ENCODE measurements around the gene ZYG11B. TPM values are rescaled to one million over a fixed set of nuclear protein-coding genes. Genes with fewer than 3 reads are reported as not detected.

The ZYG11B gene
- 6.0 TPM for polyA plus RNA-seq (2012; ENCODE audit: missing spikeins)

DNA sequence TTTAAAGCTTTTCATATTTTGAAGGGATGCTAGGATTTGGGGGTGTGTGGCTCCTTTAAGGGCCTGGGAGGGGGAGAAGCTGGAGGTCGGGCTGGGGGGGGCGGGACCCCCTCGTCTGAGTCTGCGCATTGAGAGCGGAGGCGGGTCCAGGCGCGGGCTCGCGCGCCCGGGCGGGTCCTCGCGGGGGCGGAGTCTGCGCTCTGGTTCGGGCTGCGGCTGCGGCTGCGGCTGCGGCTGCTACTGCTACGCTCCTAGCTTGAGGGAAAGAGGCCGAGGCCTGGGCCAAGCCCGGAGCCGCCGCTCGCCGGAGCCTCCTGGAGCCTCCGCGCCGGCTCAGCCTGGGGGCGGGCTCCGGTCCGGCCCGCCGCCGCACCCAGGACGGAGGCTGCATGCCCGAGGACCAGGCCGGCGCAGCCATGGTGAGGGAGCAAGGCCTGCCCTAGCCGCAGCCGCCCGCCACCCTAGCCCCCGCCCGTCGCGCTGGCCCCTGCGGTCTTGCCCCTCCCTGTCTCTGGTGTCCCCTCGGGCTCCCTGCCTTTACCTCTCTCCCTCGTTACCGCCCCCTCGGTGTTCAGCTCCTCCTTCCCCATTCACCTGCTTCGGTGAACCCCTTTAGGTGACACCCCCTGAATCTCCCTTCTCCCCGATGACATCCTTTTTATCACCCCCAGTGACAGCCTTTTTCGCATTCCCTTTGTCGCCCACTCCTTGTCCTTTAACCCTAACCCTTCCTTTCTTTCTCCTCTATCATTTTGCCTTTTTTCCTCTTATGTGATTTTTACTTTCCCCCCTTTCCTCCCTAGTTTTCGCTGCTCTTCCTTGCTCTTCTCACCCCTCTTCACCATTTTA lies at the start of gene ZYG11B:
Gene ZYG11B (plus strand): TSS at position 189 of the 849 bp plus-strand sequence. CDS start 201 bp downstream, at position 390.
- peak; percentile 92 for DNase-seq (ENCODE audit: insufficient read length)
- no peak for TF ChIP-seq POLR2AphosphoS5 (IDR thresholded peaks at IDR 0.05; ENCODE audit: low read depth, low read length)
- peak; percentile 18; the same call in 1 of the 2 replicates for TF ChIP-seq TAF1 (IDR thresholded peaks at IDR 0.05; ENCODE audit: borderline replicate concordance, low read depth, low read length)
- peak; percentile 33; the same call in 1 of the 2 replicates for TF ChIP-seq POLR2A (IDR thresholded peaks at IDR 0.05; ENCODE audit: low read depth, low read length)
- peak; percentile 92 for FAIRE-seq

DNA sequence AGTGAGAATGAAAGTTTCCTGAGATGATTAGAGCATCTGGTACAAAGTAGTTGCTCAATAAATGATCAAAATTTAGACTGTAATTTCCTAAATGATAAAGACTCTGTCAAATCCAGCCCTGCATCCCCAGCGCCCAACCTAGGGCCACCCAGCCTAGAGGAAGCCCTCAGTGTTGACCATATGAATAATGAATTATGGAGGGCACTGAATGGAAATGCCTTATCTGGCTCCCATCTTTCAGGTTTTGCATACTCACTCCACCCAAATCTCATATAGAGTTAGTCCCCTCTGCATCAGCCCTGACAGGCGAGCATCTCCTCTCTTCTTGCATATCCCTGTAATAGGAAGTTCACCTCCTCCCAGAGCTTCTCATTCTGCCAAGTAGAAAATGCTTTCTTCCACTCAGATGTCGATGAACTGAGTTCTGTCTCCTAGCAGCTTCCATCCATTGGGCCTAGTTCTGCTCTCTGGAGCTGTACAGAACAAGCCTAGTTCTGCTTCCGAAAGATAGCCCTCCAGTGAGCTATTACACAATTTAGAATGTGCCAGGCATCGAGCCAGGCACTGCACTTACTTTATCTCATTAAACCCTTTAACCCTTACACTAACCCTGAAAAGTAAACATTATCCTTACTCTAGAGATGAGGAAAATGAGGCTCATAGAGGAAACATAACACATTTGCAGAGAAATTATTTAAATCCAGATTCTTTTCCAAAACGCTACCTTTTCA lies 49.0 kb upstream of the ZYG11B start:
- TF ChIP-seq TAF1 (IDR thresholded peaks at IDR 0.05; ENCODE audit: borderline replicate concordance, low read depth, low read length): no peak
- no peak for FAIRE-seq
- no peak for DNase-seq (ENCODE audit: insufficient read length)

DNA sequence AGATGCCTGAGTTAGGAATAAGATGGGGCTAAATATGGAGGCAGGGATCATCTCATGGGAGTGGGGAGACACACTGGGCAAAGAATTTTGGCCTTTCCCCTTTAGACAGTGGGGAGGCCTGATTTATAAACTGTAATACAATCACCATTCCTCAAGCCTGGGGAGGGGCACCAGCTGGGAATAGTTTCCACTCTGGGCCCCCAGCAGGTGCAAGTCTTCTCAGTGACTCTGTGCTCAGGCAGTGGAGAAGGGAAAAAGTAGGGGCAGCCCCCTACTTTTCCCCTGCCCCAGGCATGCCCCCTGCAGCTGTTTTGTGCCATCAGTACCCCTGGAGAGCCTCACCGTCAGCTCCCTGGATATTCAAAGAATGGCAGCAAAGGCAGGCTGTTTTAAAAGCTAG lies 47.2 kb upstream of the ZYG11B start:
- no peak for FAIRE-seq
- TF ChIP-seq POLR2A (IDR thresholded peaks at IDR 0.05; ENCODE audit: low read depth, low read length) (no peak), TAF1 (IDR thresholded peaks at IDR 0.05; ENCODE audit: borderline replicate concordance, low read depth, low read length) (no peak), POLR2AphosphoS5 (IDR thresholded peaks at IDR 0.05; ENCODE audit: low read depth, low read length) (no peak)
- no peak for DNase-seq (ENCODE audit: insufficient read length)

DNA sequence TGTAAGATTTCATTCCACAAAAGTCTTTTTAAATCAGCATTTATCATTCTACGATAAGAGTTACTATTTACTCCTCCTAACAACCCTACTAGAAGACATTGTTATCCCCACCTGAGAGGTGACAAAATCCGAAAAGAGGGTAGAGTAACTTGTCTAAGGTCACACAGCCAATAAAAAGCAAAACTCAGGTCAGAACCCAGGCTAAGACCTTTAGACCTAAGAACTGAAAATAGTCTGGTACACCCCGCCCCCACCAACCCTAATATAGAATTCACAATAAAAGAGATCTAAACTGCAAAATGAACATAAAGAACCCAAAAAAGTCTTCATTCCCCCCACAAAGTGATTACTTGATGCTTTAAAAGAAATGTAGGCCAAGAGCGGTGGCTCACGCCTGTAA lies 46.8 kb upstream of the ZYG11B start:
- TF ChIP-seq POLR2A (IDR thresholded peaks at IDR 0.05; ENCODE audit: low read depth, low read length) (no peak), POLR2AphosphoS5 (IDR thresholded peaks at IDR 0.05; ENCODE audit: low read depth, low read length) (no peak), TAF1 (IDR thresholded peaks at IDR 0.05; ENCODE audit: borderline replicate concordance, low read depth, low read length) (no peak)
- DNase-seq (ENCODE audit: insufficient read length): no peak
- FAIRE-seq: no peak

DNA sequence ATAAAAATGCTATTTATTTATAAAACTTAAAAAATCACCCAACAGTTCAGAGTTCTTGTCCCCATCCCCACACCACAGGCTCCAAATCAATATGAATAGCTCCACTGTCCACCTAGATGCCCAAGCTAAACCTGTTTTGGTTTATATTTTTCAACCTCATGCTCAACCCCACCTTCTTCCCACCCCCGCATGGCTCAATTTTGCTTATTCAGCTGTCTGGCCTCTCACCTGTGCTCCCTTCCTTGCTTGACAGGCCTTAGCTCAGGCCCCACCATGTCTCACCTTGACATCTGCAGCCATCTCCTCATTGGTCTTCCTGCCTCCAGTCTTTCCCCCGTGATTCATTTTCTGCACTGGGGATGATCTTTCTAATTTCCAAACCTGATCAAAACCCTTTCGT lies 45.9 kb upstream of the ZYG11B start:
- FAIRE-seq (no peak), DNase-seq (ENCODE audit: insufficient read length) (no peak)
- TF ChIP-seq POLR2A (IDR thresholded peaks at IDR 0.05; ENCODE audit: low read depth, low read length) (no peak), TAF1 (IDR thresholded peaks at IDR 0.05; ENCODE audit: borderline replicate concordance, low read depth, low read length) (no peak), POLR2AphosphoS5 (IDR thresholded peaks at IDR 0.05; ENCODE audit: low read depth, low read length) (no peak)

DNA sequence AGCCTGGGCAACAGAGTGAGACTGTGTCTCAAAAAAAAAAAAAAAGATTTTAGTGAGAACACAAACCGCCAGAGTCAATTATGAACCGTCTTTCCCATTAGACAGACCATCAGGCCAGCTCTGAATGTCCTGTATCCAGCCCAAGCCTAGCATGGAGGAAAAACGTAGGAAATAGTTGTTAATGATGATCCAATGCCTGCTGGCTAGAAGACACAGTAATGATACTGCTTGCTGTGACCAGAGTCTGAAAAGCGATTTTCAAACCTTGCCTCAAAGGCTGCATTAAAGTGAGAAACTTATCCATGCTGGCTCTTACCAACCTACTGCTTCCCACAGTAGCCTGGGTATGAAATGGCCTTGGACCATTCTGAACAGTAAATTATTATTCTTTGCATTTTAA lies 45.1 kb upstream of the ZYG11B start:
- FAIRE-seq: no peak
- no peak for DNase-seq (ENCODE audit: insufficient read length)
- TF ChIP-seq TAF1 (IDR thresholded peaks at IDR 0.05; ENCODE audit: borderline replicate concordance, low read depth, low read length) (no peak), POLR2AphosphoS5 (IDR thresholded peaks at IDR 0.05; ENCODE audit: low read depth, low read length) (no peak), POLR2A (IDR thresholded peaks at IDR 0.05; ENCODE audit: low read depth, low read length) (no peak)

DNA sequence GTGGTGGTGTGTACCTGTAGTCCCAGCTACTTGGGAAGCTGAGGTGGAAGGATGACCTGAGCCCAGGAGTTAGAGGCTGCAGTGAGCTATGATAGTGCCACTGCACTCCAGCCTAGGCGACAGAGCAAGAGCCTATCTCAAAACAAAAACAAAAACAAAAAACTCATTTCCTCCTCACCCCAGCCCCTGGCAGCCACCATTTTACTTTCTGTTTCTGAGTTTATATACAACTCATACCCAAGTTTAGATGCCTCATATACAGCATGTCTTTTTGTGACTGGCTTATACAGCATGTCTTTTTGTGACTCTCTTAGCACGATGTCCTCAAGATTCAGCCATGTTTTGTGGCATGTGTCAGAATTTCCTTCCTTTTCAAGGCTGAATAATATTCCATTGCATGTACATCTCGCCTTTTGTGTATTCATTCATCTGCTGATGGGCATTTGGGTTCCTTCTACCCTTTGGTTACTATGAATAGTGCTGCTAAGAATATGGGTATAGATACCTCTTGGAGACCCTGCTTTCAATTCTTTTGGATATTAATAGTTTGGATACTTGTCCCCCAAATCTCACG lies 42.8 kb upstream of the ZYG11B start:
- TF ChIP-seq POLR2AphosphoS5 (IDR thresholded peaks at IDR 0.05; ENCODE audit: low read depth, low read length): no peak
- no peak for TF ChIP-seq POLR2A (IDR thresholded peaks at IDR 0.05; ENCODE audit: low read depth, low read length)
- TF ChIP-seq TAF1 (IDR thresholded peaks at IDR 0.05; ENCODE audit: borderline replicate concordance, low read depth, low read length): no peak
- DNase-seq (ENCODE audit: insufficient read length) (no peak), FAIRE-seq (no peak)

DNA sequence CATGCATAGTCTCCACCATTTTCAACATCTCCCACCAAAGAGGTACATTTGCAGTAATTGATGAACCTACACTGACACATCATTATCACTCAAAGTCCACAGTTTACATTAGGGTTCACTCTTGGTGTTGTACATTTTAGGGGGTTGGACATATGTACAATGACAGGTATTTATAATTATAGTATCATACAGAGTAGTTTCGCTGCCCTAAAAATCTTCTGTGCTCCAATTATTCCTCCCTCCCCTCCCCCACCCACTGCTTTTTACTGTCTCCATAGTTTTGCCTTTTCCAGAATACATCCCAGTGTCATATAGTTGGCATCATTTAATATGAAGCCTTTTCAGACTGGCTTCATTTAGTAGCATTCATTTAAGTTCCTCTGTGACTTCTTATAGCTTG lies 41.7 kb upstream of the ZYG11B start:
- FAIRE-seq: no peak
- no peak for TF ChIP-seq TAF1 (IDR thresholded peaks at IDR 0.05; ENCODE audit: borderline replicate concordance, low read depth, low read length)
- TF ChIP-seq POLR2AphosphoS5 (IDR thresholded peaks at IDR 0.05; ENCODE audit: low read depth, low read length): no peak
- TF ChIP-seq POLR2A (IDR thresholded peaks at IDR 0.05; ENCODE audit: low read depth, low read length): no peak
- no peak for DNase-seq (ENCODE audit: insufficient read length)

DNA sequence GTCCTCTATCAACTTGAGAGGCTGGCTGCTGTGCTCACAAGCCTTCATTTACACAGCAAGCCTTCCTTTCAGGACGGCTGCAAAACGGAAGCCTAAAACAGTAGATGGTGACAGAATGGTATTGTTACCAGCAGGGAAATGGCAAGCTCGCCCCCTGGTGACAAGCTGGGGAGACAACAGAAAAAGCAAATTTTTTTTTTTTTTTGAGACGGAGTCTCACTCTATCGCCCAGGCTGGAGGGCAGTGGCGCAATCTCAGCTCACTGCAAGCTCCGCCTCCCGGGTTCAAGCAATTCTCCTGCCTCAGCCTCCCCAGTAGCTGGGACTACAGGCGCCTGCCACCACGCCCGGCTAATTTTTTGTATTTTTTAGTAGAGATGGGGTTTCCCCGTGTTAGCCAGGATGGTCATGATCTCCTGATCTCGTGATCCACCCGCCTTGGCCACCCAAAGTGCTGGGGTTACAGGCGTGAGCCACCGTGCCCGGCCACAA lies 39.9 kb upstream of the ZYG11B start:
- FAIRE-seq (peak; percentile 51), DNase-seq (ENCODE audit: insufficient read length) (peak; percentile 42)

DNA sequence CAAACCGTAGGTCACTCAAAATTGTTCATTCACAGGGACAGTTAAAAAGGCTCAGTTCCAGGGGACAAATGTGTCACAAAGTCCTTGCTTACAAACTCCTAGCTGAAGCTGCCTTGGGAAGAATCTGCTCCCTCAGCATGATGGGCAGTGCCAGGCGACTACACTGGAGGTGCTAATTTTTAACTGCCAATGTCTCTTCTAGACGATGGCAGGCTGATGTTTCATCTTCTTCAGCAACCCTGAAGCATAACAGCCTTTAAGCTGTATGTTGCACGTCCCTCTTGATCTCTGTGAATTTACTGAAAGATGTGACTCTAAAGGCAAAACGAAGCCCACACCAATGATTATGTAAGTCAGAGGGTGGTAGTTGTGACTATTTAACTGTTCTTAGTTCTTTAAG lies 39.4 kb upstream of the ZYG11B start:
- FAIRE-seq: no peak
- DNase-seq (ENCODE audit: insufficient read length): no peak
- no peak for TF ChIP-seq POLR2A (IDR thresholded peaks at IDR 0.05; ENCODE audit: low read depth, low read length)
- no peak for TF ChIP-seq TAF1 (IDR thresholded peaks at IDR 0.05; ENCODE audit: borderline replicate concordance, low read depth, low read length)
- no peak for TF ChIP-seq POLR2AphosphoS5 (IDR thresholded peaks at IDR 0.05; ENCODE audit: low read depth, low read length)

DNA sequence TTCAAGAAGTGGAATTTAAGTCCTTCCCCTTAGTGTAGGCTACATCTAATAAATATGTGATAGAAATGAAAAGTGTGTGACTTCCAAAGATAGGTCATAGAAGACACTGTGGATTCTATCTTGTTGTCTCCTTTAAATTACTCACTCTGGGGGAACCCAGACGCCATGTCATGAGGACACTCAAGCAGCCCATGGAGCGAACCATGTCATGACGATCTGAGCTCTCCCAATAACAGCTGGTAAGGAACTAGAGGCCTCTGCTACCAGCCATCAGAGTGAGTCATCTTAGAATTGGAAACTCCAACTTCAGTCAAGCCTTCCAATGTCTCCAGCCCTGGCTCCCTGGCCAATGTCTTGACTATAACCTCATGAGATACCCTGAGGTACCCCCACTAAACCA lies 34.4 kb upstream of the ZYG11B start:
- TF ChIP-seq POLR2AphosphoS5 (IDR thresholded peaks at IDR 0.05; ENCODE audit: low read depth, low read length) (no peak), POLR2A (IDR thresholded peaks at IDR 0.05; ENCODE audit: low read depth, low read length) (no peak), TAF1 (IDR thresholded peaks at IDR 0.05; ENCODE audit: borderline replicate concordance, low read depth, low read length) (no peak)
- no peak for FAIRE-seq
- DNase-seq (ENCODE audit: insufficient read length): no peak

All from GM12892 (cell line).